Measurements from ENCODE around the gene EARS2.
"Not testable (repeated sequence)": the region's sequence is repeated elsewhere in the genome, so short reads cannot be mapped to it uniquely, and the experiment has no call there.

EARS2 gene

GRCh38 chr16:23523876-23524385, 33.2 kb downstream of the EARS2 start:
- DNase-seq = no peak

- no peak for DNase-seq
Observed at GRCh38 chr16:23523321-23523720, 33.8 kb downstream of the EARS2 start.

GRCh38 chr16:23521965-23522364, 35.2 kb downstream of the EARS2 start:
- DNase-seq = no peak

GRCh38 chr16:23521037-23521743, 36.0 kb downstream of the EARS2 start:
- DNase-seq = no peak

GRCh38 chr16:23520500-23520899, 36.6 kb downstream of the EARS2 start:
- DNase-seq = no peak

GRCh38 chr16:23519282-23519681, 37.9 kb downstream of the EARS2 start:
- no peak for DNase-seq

- no peak for DNase-seq
Observed at GRCh38 chr16:23518435-23518891, 38.7 kb downstream of the EARS2 start.

- DNase-seq = no peak
Observed at GRCh38 chr16:23516366-23517137, 40.6 kb downstream of the EARS2 start.

GRCh38 chr16:23515881-23516280, 41.3 kb downstream of the EARS2 start:
- no peak for DNase-seq

GRCh38 chr16:23514381-23515152, 42.6 kb downstream of the EARS2 start:
- DNase-seq = no peak

GRCh38 chr16:23512168-23512695, 44.9 kb downstream of the EARS2 start:
- DNase-seq = no peak

- no peak for DNase-seq
Observed at GRCh38 chr16:23511731-23512130, 45.4 kb downstream of the EARS2 start.

GRCh38 chr16:23510915-23511270, 46.3 kb downstream of the EARS2 start:
- DNase-seq = not testable (repeated sequence)

GRCh38 chr16:23510164-23510914, 46.8 kb downstream of the EARS2 start, which contains the start of gene GGA2:
GGA2 (minus strand) TSS chr16:23510494; CDS start chr16:23510411, 83 bp downstream.
- DNase-seq = peak; percentile 67 to 68

GRCh38 chr16:23509782-23510163, 47.4 kb downstream of the EARS2 start:
- peak in 1 of 2 experiments; percentile 6 for DNase-seq

GRCh38 chr16:23509441-23509754, 47.8 kb downstream of the EARS2 start:
- DNase-seq = no peak

- DNase-seq = no peak
Observed at GRCh38 chr16:23508589-23509440, 48.3 kb downstream of the EARS2 start.

- DNase-seq = no peak
Observed at GRCh38 chr16:23506606-23506994, 50.5 kb downstream of the EARS2 start.

GRCh38 chr16:23505671-23506605, 51.2 kb downstream of the EARS2 start:
- DNase-seq = no peak

GRCh38 chr16:23505180-23505665, 51.9 kb downstream of the EARS2 start:
- DNase-seq = no peak

Data from activated CD4-positive, alpha-beta T cell treated with anti-CD3 and anti-CD28 coated beads, Interleukin-2, amount 50 U/mL, for 4 hours (primary cell).